H1 (cell line): Measurements from ENCODE around the gene RNF114.

Experiments
- BCL11A ChIP-seq, 2 experiments: IDR thresholded peaks; one replicate each; pipeline ENCODE4 v1.6.1; 2011; ENCODE audit warnings: low read depth in 2 of 2, low read length in 2 of 2, mild to moderate bottlenecking in 2 of 2
- CTCF ChIP-seq, 3 experiments: IDR thresholded peaks; 1 replicate in 2 of 3; 2 replicates in 1 of 3; pipeline versions ENCODE4 v1.5.1 to v1.6.1; 2011; ENCODE audit warnings: low read length in 3 of 3, mild to moderate bottlenecking in 3 of 3, inconsistent platforms in 2 of 3, low read depth in 1 of 3, moderate library complexity in 1 of 3; ENCODE audit not compliant: insufficient read depth in 1 of 3; ENCODE audit errors: control extremely low read depth in 1 of 3
- POLR2A ChIP-seq, 2 experiments: IDR thresholded peaks; 1 replicate in 1 of 2; 2 replicates in 1 of 2; pipeline ENCODE4 v1.6.1; 2011; ENCODE audit warnings: low read depth in 2 of 2, low read length in 2 of 2, mild to moderate bottlenecking in 2 of 2; ENCODE audit errors: control extremely low read depth in 1 of 2
- SP1 ChIP-seq: IDR thresholded peaks from 2 replicates; pipeline ENCODE4 v1.6.1; 2011; ENCODE audit warnings: low read depth, low read length
- TCF12 ChIP-seq: IDR thresholded peaks from 2 replicates; pipeline ENCODE4 v1.6.1; 2011; ENCODE audit warnings: low read depth, mild to moderate bottlenecking, low read length

GRCh38 chr20:49894073-49894470 is 42.1 kb upstream of the RNF114 start:
- TF ChIP-seq CTCF (IDR thresholded peaks at IDR 0.05; ENCODE audit: control extremely low read depth in 1 of 3, insufficient read depth in 1 of 3, low read depth in 1 of 3, low read length in 3 of 3), result no peak
- TF ChIP-seq POLR2A (IDR thresholded peaks at IDR 0.05; ENCODE audit: control extremely low read depth in 1 of 2, low read depth in 2 of 2, low read length in 2 of 2), result no peak
- TF ChIP-seq TCF12, result no peak
- TF ChIP-seq BCL11A (IDR thresholded peaks at IDR 0.05; ENCODE audit: low read depth in 2 of 2, low read length in 2 of 2), result no peak
- TF ChIP-seq SP1, result no peak
